HG03175 (cell line): ENCODE results near the gene GNL3L.
"Not testable (repeated sequence)": the region's sequence is repeated elsewhere in the genome, so short reads cannot be mapped to it uniquely, and the experiment has no call there.

Experiments used
- ATAC-seq: cut with Tn5 transposase; IDR thresholded peaks from one replicate; pipeline ENCODE4 v1.9.1; 2021; ENCODE audit warnings: mild to moderate bottlenecking, moderate library complexity; ENCODE audit not compliant: unreplicated experiment

The GNL3L gene

DNA sequence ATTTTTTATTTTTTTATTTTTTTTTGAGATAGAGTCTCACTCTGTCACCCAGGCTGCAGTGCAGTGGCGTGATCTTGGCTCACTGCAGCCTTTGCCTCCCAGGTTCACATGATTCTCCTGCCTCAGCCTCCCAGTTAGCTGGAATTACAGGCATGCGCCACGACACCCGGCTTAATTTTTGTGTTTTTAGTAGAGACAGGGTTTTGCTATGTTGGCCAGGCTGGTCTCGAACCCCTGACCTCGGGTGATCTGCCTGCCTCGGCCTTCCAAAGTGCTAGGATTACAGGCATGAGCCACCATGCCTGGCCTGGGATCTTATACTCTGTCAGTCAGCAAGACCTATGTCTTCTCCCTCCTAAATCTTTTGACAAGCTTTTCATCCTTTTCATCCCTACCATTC, 25.0 kb downstream of the GNL3L start:
- ATAC-seq = not testable (repeated sequence)

DNA sequence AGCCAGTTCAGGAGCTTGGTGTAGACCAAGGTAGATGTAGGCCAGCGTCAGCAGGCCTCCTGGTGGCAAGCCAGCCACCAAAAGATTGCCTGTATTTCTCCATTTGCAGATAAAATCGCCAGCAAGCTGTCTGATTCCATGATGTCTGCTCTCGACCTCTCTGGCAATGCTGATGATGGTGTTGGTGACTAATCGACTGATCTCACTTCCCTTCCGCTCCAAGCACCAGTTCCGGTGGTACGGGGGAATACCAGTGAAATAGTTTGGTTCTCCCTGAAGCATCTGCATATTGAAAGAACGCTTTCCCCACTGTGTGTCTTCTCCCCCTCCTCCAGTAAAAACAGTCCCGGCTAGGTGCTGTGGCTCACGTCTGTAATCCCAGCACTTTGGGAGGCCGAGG, 30.4 kb downstream of the GNL3L start:
- ATAC-seq = no peak

DNA sequence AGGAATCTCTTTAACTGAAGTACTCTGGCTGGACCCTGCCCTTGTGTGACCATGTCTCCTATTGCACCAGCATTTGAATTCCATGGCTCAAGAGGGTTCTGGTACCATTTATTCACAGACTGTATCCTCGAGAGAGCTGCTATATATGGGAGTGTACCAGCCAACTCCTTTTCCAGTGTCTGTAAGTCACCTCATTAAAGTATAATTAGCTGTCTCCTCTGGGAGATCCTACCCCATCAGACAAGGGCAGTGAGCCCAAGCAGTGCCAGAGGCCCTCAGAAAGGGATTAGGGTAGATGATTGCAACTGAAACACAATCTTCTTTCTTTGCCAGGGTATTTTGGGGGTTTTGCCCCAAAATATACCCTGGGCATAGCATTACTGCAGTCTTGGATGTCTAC, 31.6 kb downstream of the GNL3L start:
- ATAC-seq = no peak

DNA sequence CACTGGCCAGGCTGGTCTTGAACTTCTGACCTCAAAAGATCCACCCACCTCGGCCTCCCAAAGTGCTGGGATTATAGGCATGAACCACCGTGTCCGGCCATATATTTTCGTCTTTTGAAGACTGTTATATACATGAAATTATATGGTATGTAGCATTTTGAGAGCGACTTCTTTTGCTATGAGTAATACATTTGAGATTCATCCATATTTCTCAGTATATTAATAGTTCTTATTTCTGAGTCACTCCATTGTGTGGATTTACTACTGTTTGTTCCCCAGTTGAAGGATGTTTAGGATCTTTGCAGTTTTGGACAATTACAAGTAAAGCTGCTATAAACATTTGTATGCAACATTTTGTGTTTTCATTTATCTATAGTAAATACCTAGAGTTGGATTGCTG, 34.9 kb downstream of the GNL3L start:
- no peak for ATAC-seq

DNA sequence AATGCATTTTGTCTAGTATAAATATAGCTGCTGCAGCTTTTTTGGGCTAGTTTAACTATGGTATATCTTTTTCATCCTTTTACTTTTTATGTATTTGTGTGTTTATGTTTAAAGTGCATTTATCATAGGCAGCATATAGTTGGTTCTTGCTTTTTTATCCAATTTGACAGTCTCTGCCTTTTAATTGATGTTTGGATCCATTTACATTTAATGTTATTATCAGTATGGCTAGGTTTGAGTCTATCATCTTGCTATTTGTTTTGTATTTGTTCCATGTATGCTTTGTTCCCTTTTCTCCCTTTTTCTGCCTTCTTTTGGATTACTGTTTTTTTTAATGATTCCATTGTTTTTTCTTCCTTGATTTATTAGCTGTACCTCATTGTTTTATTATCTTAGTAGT, 40.3 kb downstream of the GNL3L start:
- no peak for ATAC-seq

DNA sequence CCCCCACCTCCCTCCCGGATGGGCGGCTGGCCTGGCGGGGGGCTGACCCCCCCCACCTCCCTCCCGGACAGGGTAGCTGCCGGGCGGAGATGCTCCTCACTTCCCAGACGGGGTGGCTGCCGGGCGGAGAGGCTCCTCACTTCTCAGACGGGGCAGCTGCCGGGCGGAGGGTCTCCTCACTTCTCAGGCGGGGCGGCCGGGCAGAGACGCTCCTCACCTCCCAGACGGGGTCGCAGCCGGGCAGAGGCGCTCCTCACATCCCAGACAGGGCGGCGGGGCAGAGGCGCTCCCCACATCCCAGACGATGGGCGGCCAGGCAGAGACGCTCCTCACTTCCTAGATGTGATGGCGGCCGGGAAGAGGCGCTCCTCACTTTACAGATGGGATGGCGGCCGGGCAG, 42.6 kb downstream of the GNL3L start:
- not testable (repeated sequence) for ATAC-seq

DNA sequence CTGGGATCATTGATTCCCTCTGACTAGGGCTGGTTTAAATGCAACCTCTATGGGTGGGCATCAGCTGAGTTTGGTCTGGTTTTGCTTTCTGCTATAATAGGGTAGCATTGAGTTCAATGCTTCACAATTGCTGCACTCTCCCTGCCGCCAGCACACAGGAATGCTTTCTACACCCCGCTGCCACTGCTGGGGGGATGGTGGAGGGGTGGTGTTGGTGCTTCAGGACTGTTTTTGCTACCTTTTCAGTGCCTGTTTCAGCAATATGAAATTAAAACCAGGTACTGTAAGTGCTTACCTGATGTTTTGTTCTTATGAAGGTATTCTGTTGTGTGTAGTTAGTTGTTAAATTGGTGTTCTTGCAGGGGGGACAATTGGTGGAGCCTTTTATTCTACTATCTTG, 67.7 kb downstream of the GNL3L start:
- ATAC-seq = no peak

DNA sequence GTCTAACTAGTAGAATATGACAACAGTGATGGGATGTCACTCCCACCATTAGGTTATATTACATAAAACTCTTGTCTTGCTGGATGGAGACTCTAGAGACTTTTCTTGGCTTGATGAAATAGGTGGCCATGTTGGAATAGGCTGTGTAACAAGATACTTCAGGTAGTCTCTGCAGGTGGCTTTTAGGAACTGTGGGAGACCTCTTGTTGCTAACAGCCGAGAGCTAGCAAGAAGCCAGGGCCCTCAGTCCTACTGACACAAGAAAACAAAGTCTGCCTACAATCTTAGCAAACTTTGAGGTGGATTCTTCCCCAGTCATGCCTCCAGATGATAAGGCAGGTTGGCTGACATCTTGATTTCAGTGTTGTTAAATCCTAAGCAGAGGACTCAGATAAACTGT, 72.5 kb downstream of the GNL3L start:
- no peak for ATAC-seq
